ENCODE results near the gene RGS6.

The RGS6 gene

GRCh38 chr14:72583316-72584272 is 651.4 kb downstream of the RGS6 start:
- Histone ChIP-seq H3K27me3 (replicated peaks; ENCODE audit: control insufficient read depth, insufficient read depth, low read length) (no peaks in the 10 kb centered on the region), H3K4me3 (replicated peaks; ENCODE audit: low read depth, low read length) (no peak overlapping the region), H3K36me3 (ENCODE audit: control insufficient read depth, insufficient read depth, low read length) (no peaks in the 10 kb centered on the region)
- TF ChIP-seq CTCF (IDR thresholded peaks at IDR 0.05; ENCODE audit: insufficient read depth, low read length, poor library complexity, severe bottlenecking): no peak
- DNase-seq (ENCODE audit: extremely low read depth, insufficient read length): no peak

DNA sequence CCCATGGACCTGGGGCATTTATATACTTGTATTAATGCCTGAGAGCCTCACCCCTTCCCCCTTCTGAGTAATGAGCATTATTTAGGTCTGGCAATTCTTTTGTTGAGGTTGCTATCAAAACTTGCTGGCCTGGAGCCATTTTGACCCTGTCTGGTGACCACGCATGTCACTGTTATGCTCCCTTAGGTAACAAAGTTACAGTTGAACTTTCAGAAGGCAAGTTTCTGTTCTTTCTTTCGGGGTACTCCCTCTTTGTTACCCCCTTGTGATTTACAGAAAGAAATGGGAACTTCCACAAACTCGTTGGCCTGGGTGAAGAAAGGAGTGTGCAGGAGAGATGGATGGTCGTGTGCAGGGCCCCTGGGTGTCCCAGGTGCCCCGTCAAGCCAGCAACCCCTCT is 656.3 kb downstream of the RGS6 start:
- Histone ChIP-seq H3K4me3 (replicated peaks; ENCODE audit: low read depth, low read length) (no peak overlapping the region), H3K36me3 (ENCODE audit: control insufficient read depth, insufficient read depth, low read length) (no peaks in the 10 kb centered on the region), H3K27me3 (replicated peaks; ENCODE audit: control insufficient read depth, insufficient read depth, low read length) (no peaks in the 10 kb centered on the region)
- no peak for TF ChIP-seq CTCF (IDR thresholded peaks at IDR 0.05; ENCODE audit: insufficient read depth, low read length, poor library complexity, severe bottlenecking)
- no peak for DNase-seq (ENCODE audit: extremely low read depth, insufficient read length)

- no peak for TF ChIP-seq CTCF (IDR thresholded peaks at IDR 0.05; ENCODE audit: insufficient read depth, low read length, poor library complexity, severe bottlenecking)
- Histone ChIP-seq H3K36me3 (ENCODE audit: control insufficient read depth, insufficient read depth, low read length) (no peaks in the 10 kb centered on the region), H3K4me3 (replicated peaks; ENCODE audit: low read depth, low read length) (no peak overlapping the region), H3K27me3 (replicated peaks; ENCODE audit: control insufficient read depth, insufficient read depth, low read length) (no peaks in the 10 kb centered on the region)
- DNase-seq (ENCODE audit: extremely low read depth, insufficient read length): no peak
Observed at GRCh38 chr14:72589652-72590051, 657.4 kb downstream of the RGS6 start.

GRCh38 chr14:72590577-72590976 is 658.3 kb downstream of the RGS6 start:
- no peak overlapping the region for H3K4me3 ChIP-seq (replicated peaks; ENCODE audit: low read depth, low read length)
- no peak for TF ChIP-seq CTCF (IDR thresholded peaks at IDR 0.05; ENCODE audit: insufficient read depth, low read length, poor library complexity, severe bottlenecking)
- DNase-seq (ENCODE audit: extremely low read depth, insufficient read length): no peak
- H3K36me3 ChIP-seq (ENCODE audit: control insufficient read depth, insufficient read depth, low read length): no peaks in the 10 kb centered on the region
- H3K27me3 ChIP-seq (replicated peaks; ENCODE audit: control insufficient read depth, insufficient read depth, low read length): no peaks in the 10 kb centered on the region

DNA sequence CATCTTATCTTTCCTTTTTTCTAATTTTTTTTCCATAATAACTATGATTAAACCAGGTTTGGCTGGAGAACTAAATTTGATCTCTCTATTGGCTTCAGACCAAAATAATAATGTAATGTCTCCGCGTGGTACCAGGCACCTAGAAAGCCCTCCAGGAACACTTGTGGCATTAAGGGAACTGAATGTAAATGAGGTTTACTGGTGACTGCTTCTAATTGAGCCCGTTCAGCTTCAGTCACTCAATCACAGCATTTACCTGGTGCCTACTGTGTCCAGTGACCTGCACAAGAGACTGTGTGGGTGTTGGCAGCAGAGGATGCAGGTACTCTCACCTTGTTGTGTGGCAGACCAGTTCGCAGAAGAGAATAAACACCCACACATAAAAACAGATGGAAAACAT is 659.2 kb downstream of the RGS6 start:
- no peaks in the 10 kb centered on the region for H3K36me3 ChIP-seq (ENCODE audit: control insufficient read depth, insufficient read depth, low read length)
- H3K27me3 ChIP-seq (replicated peaks; ENCODE audit: control insufficient read depth, insufficient read depth, low read length): no peaks in the 10 kb centered on the region
- no peak overlapping the region for H3K4me3 ChIP-seq (replicated peaks; ENCODE audit: low read depth, low read length)
- TF ChIP-seq CTCF (IDR thresholded peaks at IDR 0.05; ENCODE audit: insufficient read depth, low read length, poor library complexity, severe bottlenecking): no peak
- DNase-seq (ENCODE audit: extremely low read depth, insufficient read length): no peak
